GM19438 (cell line): Measurements from ENCODE around the gene KIF2C.
"Not testable (repeated sequence)": the region's sequence is repeated elsewhere in the genome, so short reads cannot be mapped to it uniquely, and the experiment has no call there.

ENCODE experiments used
- ATAC-seq: cut with Tn5 transposase; IDR thresholded peaks from one replicate; pipeline ENCODE4 v1.9.1; 2021; ENCODE audit warnings: low read depth; ENCODE audit not compliant: unreplicated experiment

Gene KIF2C

GRCh38 chr1:44718091-44718490 is 21.5 kb upstream of the KIF2C start:
- ATAC-seq: no peak

- ATAC-seq: no peak
Measured at GRCh38 chr1:44719318-44719717, 20.3 kb upstream of the KIF2C start.

DNA sequence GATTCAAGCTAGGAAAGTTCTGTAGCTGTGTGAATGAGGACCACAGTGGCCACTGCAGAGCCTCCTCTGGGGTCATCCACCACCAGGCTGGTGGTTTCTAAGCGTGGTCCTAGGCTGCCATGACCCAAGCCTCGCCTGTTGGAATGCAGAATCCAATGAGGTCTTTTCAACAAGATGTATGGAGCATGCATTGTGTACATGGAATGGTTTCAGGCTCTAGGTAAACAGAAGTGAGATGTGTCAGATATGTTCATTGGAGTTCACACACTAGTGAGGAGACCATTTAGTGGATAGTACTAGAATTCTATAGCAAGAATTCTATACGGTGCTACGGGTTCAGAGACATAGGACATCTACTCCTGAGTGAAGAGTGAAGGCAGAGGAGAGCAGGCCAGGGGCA is 19.4 kb upstream of the KIF2C start:
- ATAC-seq: no peak

DNA sequence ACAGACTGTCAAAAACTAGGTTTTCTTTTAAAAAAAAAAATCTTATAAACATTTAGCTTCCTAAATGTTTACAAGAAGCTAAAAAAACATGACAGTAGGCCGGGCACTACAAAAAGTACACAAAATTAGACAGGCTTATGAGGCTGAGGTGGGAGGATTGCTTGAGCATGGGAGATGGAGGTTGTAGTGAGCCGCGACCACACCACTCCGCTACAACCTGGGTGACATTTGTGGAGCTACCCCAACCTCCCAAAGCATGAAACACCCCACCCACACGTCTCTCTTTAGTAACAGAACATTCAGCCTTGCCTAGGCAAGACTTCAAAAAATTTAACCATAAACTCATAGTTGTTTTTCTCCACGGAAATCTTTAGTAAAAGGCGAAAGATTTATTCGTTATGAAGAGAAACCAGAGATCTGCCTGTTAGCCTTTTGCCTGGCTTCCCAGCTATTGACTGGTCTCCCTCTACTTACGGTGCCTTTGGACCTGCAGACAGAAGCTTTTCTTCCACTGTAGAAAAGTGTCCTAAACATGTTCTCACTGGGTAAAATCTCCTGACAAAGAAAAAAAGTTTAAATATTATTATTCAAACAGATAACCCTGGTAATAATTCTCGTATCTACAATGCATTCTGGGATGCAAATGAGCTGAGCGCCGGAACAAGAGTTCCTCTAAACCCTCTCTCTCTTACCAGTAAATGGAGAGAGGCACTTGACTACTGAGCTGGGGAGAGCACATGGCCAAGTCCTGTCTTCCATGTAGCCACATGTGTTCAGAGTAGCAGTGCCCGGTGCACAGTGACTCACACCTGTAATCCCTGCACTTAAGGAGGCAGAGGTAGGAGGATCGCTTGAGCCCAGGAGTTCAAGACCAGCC is 17.9 kb upstream of the KIF2C start:
- peak; percentile 61 for ATAC-seq

GRCh38 chr1:44723064-44723463 is 16.6 kb upstream of the KIF2C start:
- no peak for ATAC-seq

DNA sequence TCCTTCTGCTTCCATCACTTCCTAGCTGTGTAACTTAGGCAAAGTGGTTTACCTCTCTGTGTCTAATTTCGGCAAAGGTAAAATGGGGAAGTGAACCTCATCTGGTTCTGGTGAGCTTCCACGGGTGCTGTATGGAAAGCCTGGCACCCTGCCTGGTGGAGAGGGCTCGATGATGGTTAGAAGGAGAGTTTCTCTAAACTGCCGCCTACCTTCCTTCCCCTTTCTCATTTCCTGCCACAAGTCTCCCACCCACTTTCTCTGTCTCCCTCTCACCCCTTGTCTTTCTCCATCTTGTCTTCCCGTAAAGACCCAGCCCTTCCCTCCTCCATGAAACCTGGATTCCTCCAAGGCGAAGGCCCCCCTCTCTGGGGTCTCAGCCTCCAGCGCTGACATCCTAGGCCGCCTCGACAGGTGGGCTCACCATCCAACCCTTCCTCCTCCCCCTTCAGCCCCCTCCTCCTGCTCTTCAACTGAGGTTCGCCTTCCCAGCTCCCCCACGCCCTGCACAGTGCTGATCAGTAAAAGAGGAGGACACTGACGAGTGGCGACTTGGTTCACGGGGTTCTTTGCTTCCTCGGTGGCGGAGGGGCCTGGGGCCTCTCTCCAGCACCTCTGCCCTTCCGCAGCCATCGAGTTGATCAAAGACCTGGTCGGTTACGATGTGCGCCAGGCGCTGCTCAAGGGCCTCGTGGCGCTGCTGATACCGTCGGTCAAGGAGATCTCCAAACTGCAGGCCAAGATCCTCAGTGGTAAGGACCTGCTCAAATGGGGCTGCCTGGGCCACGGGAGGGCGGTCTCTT is 15.9 kb upstream of the KIF2C start:
- no peak for ATAC-seq

GRCh38 chr1:44724296-44724954 is 15.2 kb upstream of the KIF2C start:
- no peak for ATAC-seq

GRCh38 chr1:44724955-44725698 is 14.5 kb upstream of the KIF2C start:
- no peak for ATAC-seq

- ATAC-seq: peak; percentile 52
Measured at GRCh38 chr1:44730741-44731512, 8.7 kb upstream of the KIF2C start, which contains the start of gene RNU5D-1. Gene RNU5D-1, minus strand, starts transcription at chr1:44731170.

DNA sequence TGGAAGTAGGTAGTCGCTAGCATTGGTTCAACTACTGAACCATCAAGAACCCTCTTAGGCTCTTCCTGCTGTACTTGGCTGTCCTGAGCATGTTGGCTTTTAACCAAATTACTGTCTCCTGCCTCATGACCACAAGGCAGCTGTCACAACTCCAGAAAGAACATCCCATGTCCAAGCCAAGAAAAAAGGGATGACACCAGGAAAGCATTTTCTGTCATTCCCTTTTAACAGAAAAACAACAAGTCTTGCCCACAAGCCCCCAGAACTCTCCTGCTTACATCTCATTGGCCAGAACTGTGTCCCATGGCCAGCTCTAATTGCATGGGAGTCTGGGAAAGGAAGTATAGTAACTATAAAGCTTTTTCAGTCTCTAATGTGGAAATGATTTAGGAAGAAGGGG is 6.3 kb upstream of the KIF2C start:
- no peak for ATAC-seq

GRCh38 chr1:44733784-44734183 is 5.9 kb upstream of the KIF2C start:
- no peak for ATAC-seq

DNA sequence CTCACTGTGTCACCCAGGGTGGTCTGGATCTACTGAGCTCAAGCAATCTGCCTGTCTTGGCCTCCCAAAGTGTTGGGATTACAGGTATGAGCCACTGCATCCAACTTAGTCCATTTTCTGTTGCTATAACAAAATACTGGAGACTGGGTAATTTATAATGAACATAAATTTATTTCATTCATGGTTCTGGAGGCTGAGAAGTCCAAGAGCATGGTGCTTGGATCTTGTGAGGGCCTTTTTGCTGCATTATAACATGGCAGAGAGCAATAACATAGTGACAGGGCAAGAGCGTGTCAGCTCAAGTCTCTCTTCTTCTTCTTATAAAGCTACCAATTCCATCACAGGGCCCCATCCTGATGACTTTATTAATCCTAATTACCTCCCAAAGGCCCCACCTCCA is 3.6 kb upstream of the KIF2C start:
- ATAC-seq: no peak

DNA sequence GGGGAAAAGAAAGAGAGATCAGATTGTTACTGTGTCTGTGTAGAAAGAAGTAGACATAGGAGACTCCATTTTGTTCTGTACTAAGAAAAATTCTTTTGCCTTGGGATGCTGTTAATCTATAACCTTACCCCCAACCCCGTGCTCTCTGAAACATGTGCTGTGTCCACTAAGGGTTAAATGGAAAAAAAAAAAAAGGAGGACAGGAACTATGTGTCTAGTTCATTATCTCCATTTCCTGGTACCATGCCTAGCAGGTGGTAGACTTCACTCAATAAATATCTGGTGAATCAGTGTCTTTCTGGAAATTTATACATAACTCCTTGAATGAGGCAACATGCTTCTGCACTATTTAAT is 707 bp upstream of the KIF2C start:
- ATAC-seq: not testable (repeated sequence)

- ATAC-seq: no peak
Measured at GRCh38 chr1:44740179-44740617, 561 bp downstream of the KIF2C start.

- no peak for ATAC-seq
Measured at GRCh38 chr1:44743211-44743610, 3.6 kb downstream of the KIF2C start.

DNA sequence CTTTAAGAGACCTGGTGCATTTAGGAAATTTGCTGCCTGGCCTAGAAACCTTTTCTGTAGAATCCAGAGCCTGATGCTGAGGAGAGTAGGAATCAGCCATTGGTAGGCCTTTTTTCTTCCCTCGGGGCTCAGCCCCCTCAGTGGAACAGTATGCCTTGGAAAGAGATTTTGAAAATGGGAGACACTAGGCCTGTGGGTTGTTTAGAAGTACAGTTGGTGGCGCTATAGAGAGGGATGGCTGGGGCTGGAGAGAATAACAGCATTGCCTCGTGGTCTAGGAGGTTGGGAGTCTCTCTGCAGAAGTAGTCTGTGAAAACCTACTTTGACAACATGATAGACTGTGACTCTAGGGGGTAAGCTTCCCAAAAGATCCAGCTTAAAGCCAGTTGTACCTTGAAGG is 8.2 kb downstream of the KIF2C start:
- ATAC-seq: no peak

- no peak for ATAC-seq
Measured at GRCh38 chr1:44757420-44757819, 17.8 kb downstream of the KIF2C start.

GRCh38 chr1:44759077-44759476 is 19.4 kb downstream of the KIF2C start:
- no peak for ATAC-seq

DNA sequence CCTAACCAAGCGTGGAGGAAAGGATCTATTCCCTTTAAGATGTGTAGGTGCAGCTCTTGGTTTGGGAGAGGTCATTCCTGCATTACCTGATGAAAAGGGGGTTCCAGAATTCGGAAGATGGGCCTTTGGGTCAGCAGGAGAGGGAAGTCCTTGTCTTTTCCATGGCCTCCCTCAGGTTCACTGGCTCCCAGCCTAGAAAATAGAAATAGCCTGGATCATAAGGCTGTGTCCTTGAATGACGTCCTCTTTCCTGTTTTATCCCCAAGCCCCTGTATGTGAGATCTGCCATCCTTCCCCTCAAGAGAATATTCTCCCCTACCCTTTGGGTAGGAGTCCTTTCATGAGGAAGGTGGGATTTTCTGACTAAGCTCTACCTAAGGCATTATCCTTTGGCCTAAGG is 21.2 kb downstream of the KIF2C start:
- no peak for ATAC-seq

DNA sequence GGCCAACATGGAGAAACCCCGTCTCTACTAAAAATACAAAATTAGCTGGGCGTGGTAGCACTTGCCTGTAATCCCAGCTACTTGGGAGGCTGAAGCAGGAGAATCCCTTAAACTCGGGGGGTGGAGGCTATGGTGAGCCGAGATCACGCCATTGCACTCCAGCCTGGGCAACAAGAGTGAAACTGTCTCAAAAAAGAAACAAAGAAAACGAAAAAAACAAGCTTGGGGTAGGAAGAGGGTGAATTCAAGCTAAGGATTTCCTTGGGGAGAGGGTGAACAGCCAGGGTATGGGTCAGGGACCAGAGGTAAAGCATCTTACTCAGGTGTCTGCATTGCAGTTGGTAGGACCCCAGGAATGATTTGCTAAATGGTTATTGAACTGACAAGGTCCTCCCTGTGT is 26.8 kb downstream of the KIF2C start:
- not testable (repeated sequence) for ATAC-seq
